Smooth muscle cell (in vitro differentiated cells): ENCODE data around the gene RNF150. TPM values are rescaled to one million over a fixed set of nuclear protein-coding genes. Genes with fewer than 3 reads are reported as not detected.

Source experiments
- DNase-seq: peaks from one replicate; lab custom pipeline; 2025; ENCODE audit not compliant: unreplicated experiment; lab: John Stamatoyannopoulos, UW
- H2AFZ ChIP-seq: fragments of 200-600 bp; sonication (generic); 2 replicates; pipeline ENCODE4 v1.6.0; 2016; ENCODE audit warnings: antibody characterized with exemption, low read depth, mild to moderate bottlenecking
- H3F3A ChIP-seq: fragments of 200-600 bp; sonication (generic); 2 replicates; pipeline ENCODE4 v1.6.0; 2017; ENCODE audit warnings: antibody characterized with exemption, low read depth
- H3K27ac ChIP-seq: fragments of 200-600 bp; sonication (generic); 2 replicates; pipeline ENCODE4 v1.5.1; 2016; ENCODE audit warnings: low read depth, mild to moderate bottlenecking
- H3K27me3 ChIP-seq: fragments of 200-600 bp; sonication (generic); 2 replicates; pipeline ENCODE4 v1.6.1; 2016; ENCODE audit warnings: low read depth, mild to moderate bottlenecking
- H3K36me3 ChIP-seq: fragments of 200-600 bp; sonication (generic); 2 replicates; pipeline ENCODE4 v1.5.1; 2016; ENCODE audit warnings: low read depth
- H3K4me1 ChIP-seq: fragments of 200-600 bp; sonication (generic); 2 replicates; pipeline ENCODE4 v1.5.1; 2016; ENCODE audit warnings: low read depth
- H3K4me2 ChIP-seq: fragments of 200-600 bp; sonication (generic); 2 replicates; pipeline ENCODE4 v1.6.0; 2016; ENCODE audit warnings: mild to moderate bottlenecking
- H3K4me3 ChIP-seq: fragments of 200-600 bp; sonication (generic); 2 replicates; pipeline ENCODE4 v1.5.1; 2016; ENCODE audit warnings: mild to moderate bottlenecking
- H3K79me2 ChIP-seq: fragments of 200-600 bp; sonication (generic); 2 replicates; pipeline ENCODE4 v1.6.0; 2016; ENCODE audit warnings: low read depth, mild to moderate bottlenecking
- H3K9ac ChIP-seq: fragments of 200-600 bp; sonication (generic); 2 replicates; pipeline ENCODE4 v1.6.0; 2016; ENCODE audit warnings: low read depth
- H3K9me3 ChIP-seq: fragments of 200-600 bp; sonication (generic); replicated peaks from 2 replicates; pipeline ENCODE4 v1.5.1; 2016; ENCODE audit warnings: low read depth
- H4K20me1 ChIP-seq: fragments of 200-600 bp; sonication (generic); 2 replicates; pipeline ENCODE4 v1.6.0; 2016; ENCODE audit warnings: low read depth
- WGBS: methylation state at CpG from one replicate; pipeline ENCODE4 v1.1.7; 2016; ENCODE audit warnings: low lambda C conversion rate; 5-methylcytosine and 5-hydroxymethylcytosine counted together
- polyA plus RNA-seq: library from polyadenylated mRNA; unstranded; fragments of >200 nt; fragmentation: Nextera tagmentation; extraction: Ambion mirVana; gene quantifications from 2 replicates; pipeline ENCODE4 v1.2.1, GENCODE V29; 2016
- total RNA-seq: library from RNA; depleted of rRNA; stranded (reverse); fragments of >200 nt; gene quantifications from 2 replicates; pipeline ENCODE4 v1.2.3, GENCODE V29; 2014
- TF ChIP-seq, protein P1 (sequence below): fragments of 200-600 bp; sonication (generic); IDR thresholded peaks from 2 replicates; pipeline ENCODE4 v1.5.1; 2017; ENCODE audit warnings: borderline replicate concordance, mild to moderate bottlenecking, antibody characterized with exemption; ENCODE audit not compliant: insufficient read depth, poor library complexity, severe bottlenecking

Gene RNF150
- total and polyA plus RNA-seq, 2 experiments from 2014 or later = 0.09 to 2.2 TPM

- DNase-seq = no peak
- peaks cover 54% of the 10 kb centered on the region for H3K27me3 ChIP-seq
- no peaks in the 10 kb centered on the region for H3F3A ChIP-seq
- H3K79me2 ChIP-seq = no peaks in the 10 kb centered on the region
- H3K4me3 ChIP-seq = no peak overlapping the region
- WGBS = 74% methylated on average over 4 of the region's 4 CpGs
- H4K20me1 ChIP-seq = no peaks in the 10 kb centered on the region
- no peaks in the 10 kb centered on the region for H3K4me1 ChIP-seq
- TF ChIP-seq, protein P1, sequence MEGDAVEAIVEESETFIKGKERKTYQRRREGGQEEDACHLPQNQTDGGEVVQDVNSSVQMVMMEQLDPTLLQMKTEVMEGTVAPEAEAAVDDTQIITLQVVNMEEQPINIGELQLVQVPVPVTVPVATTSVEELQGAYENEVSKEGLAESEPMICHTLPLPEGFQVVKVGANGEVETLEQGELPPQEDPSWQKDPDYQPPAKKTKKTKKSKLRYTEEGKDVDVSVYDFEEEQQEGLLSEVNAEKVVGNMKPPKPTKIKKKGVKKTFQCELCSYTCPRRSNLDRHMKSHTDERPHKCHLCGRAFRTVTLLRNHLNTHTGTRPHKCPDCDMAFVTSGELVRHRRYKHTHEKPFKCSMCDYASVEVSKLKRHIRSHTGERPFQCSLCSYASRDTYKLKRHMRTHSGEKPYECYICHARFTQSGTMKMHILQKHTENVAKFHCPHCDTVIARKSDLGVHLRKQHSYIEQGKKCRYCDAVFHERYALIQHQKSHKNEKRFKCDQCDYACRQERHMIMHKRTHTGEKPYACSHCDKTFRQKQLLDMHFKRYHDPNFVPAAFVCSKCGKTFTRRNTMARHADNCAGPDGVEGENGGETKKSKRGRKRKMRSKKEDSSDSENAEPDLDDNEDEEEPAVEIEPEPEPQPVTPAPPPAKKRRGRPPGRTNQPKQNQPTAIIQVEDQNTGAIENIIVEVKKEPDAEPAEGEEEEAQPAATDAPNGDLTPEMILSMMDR = no peak
- no peak overlapping the region for H2AFZ ChIP-seq
- H3K27ac ChIP-seq = no peak overlapping the region
- no peak overlapping the region for H3K4me2 ChIP-seq
- H3K9me3 ChIP-seq = no peaks in the 10 kb centered on the region
- no peaks in the 10 kb centered on the region for H3K36me3 ChIP-seq
- no peak overlapping the region for H3K9ac ChIP-seq
These were observed 198.0 kb downstream of the RNF150 start for GRCh38 chr4:140935254-140935653.

DNA sequence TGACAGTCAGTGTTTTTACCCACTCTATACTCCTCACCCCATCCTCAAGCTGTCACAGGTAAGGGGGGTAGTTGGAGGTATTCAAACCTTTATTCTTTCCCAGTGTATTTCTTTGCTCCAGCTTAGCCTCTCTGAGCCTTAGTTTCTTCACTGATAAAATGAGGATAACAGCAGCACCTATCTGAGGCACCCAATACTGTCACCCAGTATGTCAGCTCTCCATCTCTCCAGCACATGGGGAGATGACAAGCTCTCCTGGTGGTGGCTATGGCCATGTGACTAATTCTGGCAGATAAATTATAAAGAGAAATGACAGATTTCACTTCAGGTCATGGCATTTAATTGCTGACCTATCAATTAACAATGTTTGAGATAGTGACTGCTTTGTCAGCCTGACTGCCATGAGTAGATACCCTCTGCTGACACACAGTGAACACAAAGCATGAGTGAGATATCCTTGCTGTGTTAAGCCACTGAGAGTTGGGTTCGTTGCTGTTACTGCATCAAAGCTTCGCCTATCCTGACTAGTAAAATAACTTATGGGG lies 200.7 kb downstream of the RNF150 start:
- 90% methylated on average over 2 of the region's 2 CpGs for WGBS
- DNase-seq = no peak
- Histone ChIP-seq H3K9me3 (no peaks in the 10 kb centered on the region), H3K9ac (no peak overlapping the region), H3K4me2 (no peak overlapping the region), H3K79me2 (no peaks in the 10 kb centered on the region), H3K27ac (no peak overlapping the region), H3K4me3 (no peak overlapping the region), H3K36me3 (no peaks in the 10 kb centered on the region), H3K4me1 (no peaks in the 10 kb centered on the region), H3K27me3 (peaks cover 59% of the 10 kb centered on the region), H4K20me1 (no peaks in the 10 kb centered on the region), H2AFZ (no peak overlapping the region), H3F3A (no peaks in the 10 kb centered on the region)
- TF ChIP-seq, protein P1 = no peak

DNA sequence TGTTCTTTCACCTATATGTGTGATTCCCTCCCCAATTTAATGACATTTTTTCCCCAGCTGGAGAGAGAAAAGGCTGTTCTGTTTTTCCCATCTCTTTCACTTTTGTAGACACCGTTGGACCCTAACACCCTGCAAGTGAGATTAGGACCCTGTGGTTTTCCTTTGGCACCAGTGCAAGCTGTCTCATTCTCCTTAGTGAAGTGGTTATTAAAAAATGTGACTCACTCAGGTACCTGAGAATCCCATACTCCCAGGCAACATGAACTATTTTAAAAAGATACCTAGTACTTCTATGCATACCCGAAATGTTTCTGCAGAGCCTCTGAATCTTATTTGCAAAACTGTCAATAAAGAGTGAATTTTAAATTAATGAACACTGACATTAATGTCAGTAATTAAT lies 201.4 kb downstream of the RNF150 start:
- Histone ChIP-seq H2AFZ (no peak overlapping the region), H3K4me3 (no peak overlapping the region), H3K9me3 (no peaks in the 10 kb centered on the region), H3K27me3 (peaks cover 63% of the 10 kb centered on the region), H3K4me2 (no peak overlapping the region), H3K36me3 (no peaks in the 10 kb centered on the region), H3K4me1 (no peaks in the 10 kb centered on the region), H3F3A (no peaks in the 10 kb centered on the region), H3K79me2 (no peaks in the 10 kb centered on the region), H3K9ac (no peak overlapping the region), H4K20me1 (no peaks in the 10 kb centered on the region), H3K27ac (no peak overlapping the region)
- DNase-seq = no peak
- WGBS = 74% methylated on average over 2 of the region's 2 CpGs
- TF ChIP-seq, protein P1 = no peak

- Histone ChIP-seq H3K9ac (no peak overlapping the region), H3K4me2 (no peak overlapping the region), H3F3A (no peaks in the 10 kb centered on the region), H3K27me3 (peaks cover 61% of the 10 kb centered on the region), H4K20me1 (no peaks in the 10 kb centered on the region), H3K4me3 (no peak overlapping the region), H3K79me2 (no peaks in the 10 kb centered on the region), H3K9me3 (no peaks in the 10 kb centered on the region), H3K4me1 (no peaks in the 10 kb centered on the region), H3K36me3 (no peaks in the 10 kb centered on the region), H2AFZ (no peak overlapping the region), H3K27ac (no peak overlapping the region)
- TF ChIP-seq, protein P1 = no peak
- no peak for DNase-seq
- 90% methylated on average over 7 of the region's 7 CpGs for WGBS
These were observed 202.7 kb downstream of the RNF150 start for GRCh38 chr4:140930557-140930956.
